HEK293T (cell line): ENCODE data around the gene HCN2.

ENCODE experiments used
- ARNT ChIP-seq: fragments of 450-650 bp; IDR thresholded peaks from 2 replicates; pipeline ENCODE4 v1.6.1; 2017; ENCODE audit warnings: mild to moderate bottlenecking
- BHLHE40 ChIP-seq: fragments of 450-650 bp; IDR thresholded peaks from 2 replicates; pipeline ENCODE4 v1.6.1; 2016; ENCODE audit warnings: mild to moderate bottlenecking, moderate library complexity, borderline replicate concordance
- ELF4 ChIP-seq: fragments of 450-650 bp; IDR thresholded peaks from 2 replicates; pipeline ENCODE4 v1.6.1; 2017; ENCODE audit warnings: antibody characterized with exemption
- FOXA1 ChIP-seq: fragments of 450-650 bp; IDR thresholded peaks from 2 replicates; pipeline ENCODE4 v1.6.1; 2016; ENCODE audit warnings: mild to moderate bottlenecking
- FOXK2 ChIP-seq: fragments of 450-650 bp; IDR thresholded peaks from 2 replicates; pipeline ENCODE4 v1.6.1; 2016; ENCODE audit warnings: mild to moderate bottlenecking
- FOXM1 ChIP-seq: fragments of 450-650 bp; IDR thresholded peaks from 2 replicates; pipeline ENCODE4 v1.6.1; 2017; ENCODE audit warnings: mild to moderate bottlenecking, borderline replicate concordance
- HDGF ChIP-seq: fragments of 450-650 bp; IDR thresholded peaks from 2 replicates; pipeline ENCODE4 v1.6.1; 2017; ENCODE audit warnings: antibody characterized with exemption, borderline replicate concordance
- L3MBTL2 ChIP-seq: fragments of 450-650 bp; conservative IDR thresholded peaks from 2 replicates; pipeline ENCODE4 v1.6.1; 2016; ENCODE audit warnings: mild to moderate bottlenecking
- NFRKB ChIP-seq: fragments of 450-650 bp; IDR thresholded peaks from 2 replicates; pipeline ENCODE4 v1.6.1; 2016; ENCODE audit warnings: mild to moderate bottlenecking, moderate library complexity
- SP1 ChIP-seq: fragments of 450-650 bp; IDR thresholded peaks from 2 replicates; pipeline ENCODE4 v1.6.1; 2017
- SUZ12 ChIP-seq: fragments of 450-650 bp; IDR thresholded peaks from 2 replicates; pipeline ENCODE4 v1.6.1; 2016; ENCODE audit warnings: mild to moderate bottlenecking
- TARDBP ChIP-seq: fragments of 450-650 bp; IDR thresholded peaks from 2 replicates; pipeline ENCODE4 v1.6.1; 2016
- ZNF384 ChIP-seq: fragments of 450-650 bp; IDR thresholded peaks from 2 replicates; pipeline ENCODE4 v1.6.1; 2016
- TF ChIP-seq, protein P1 (sequence below): fragments of 450-650 bp; IDR thresholded peaks from 2 replicates; pipeline ENCODE4 v1.6.1; 2016

GRCh38 chr19:617551-618246 is 28.0 kb downstream of the HCN2 start:
- TF ChIP-seq FOXM1 (no peak), ELF4 (no peak), ARNT (no peak), SP1 (no peak), NFRKB (no peak), L3MBTL2 (no peak), HDGF (no peak), TARDBP (no peak), BHLHE40 (no peak), FOXK2 (no peak), SUZ12 (no peak), FOXA1 (no peak), ZNF384 (no peak)
- TF ChIP-seq, protein P1, sequence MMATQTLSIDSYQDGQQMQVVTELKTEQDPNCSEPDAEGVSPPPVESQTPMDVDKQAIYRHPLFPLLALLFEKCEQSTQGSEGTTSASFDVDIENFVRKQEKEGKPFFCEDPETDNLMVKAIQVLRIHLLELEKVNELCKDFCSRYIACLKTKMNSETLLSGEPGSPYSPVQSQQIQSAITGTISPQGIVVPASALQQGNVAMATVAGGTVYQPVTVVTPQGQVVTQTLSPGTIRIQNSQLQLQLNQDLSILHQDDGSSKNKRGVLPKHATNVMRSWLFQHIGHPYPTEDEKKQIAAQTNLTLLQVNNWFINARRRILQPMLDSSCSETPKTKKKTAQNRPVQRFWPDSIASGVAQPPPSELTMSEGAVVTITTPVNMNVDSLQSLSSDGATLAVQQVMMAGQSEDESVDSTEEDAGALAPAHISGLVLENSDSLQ = no peak
